HepG2 (cell line): ENCODE data around the gene TMIGD2. TPM values are rescaled to one million over a fixed set of nuclear protein-coding genes. Genes with fewer than 3 reads are reported as not detected.

ENCODE experiments used
- ATF6 ChIP-seq: sonication (generic); formaldehyde crosslinking; conservative IDR thresholded peaks from 2 replicates; pipeline ENCODE4 v1.4.0; 2020; ENCODE audit warnings: missing genetic modification reagents
- BHLHE40 ChIP-seq: IDR thresholded peaks from 2 replicates; pipeline ENCODE4 v1.6.1; 2011; ENCODE audit warnings: low read length, improper control_type of control experiment
- CREBL2 ChIP-seq: sonication (generic); formaldehyde crosslinking; IDR thresholded peaks from 2 replicates; pipeline ENCODE4 v1.8.1; 2023; ENCODE audit warnings: missing genetic modification reagents, mild to moderate bottlenecking, borderline replicate concordance
- GRHL1 ChIP-seq: sonication (generic); formaldehyde crosslinking; conservative IDR thresholded peaks from 2 replicates; pipeline ENCODE4 v1.8.0; 2022; ENCODE audit warnings: missing genetic modification reagents
- KDM5B ChIP-seq: sonication (generic); formaldehyde crosslinking; IDR thresholded peaks from 2 replicates; pipeline ENCODE4 v1.4.0; 2020; ENCODE audit warnings: missing genetic modification reagents, mild to moderate bottlenecking, borderline replicate concordance
- MXD3 ChIP-seq: IDR thresholded peaks from 2 replicates; pipeline ENCODE4 v1.6.1; 2016; ENCODE audit warnings: mild to moderate bottlenecking, missing biosample characterization, missing genetic modification reagents
- MZF1 ChIP-seq: sonication (generic); formaldehyde crosslinking; IDR thresholded peaks from 2 replicates; pipeline ENCODE4 v1.8.1; 2023; ENCODE audit warnings: mild to moderate bottlenecking, missing genetic modification reagents, borderline replicate concordance
- POGZ ChIP-seq: sonication (generic); formaldehyde crosslinking; IDR thresholded peaks from 2 replicates; pipeline ENCODE4 v1.4.0; 2020; ENCODE audit warnings: mild to moderate bottlenecking, missing genetic modification reagents
- SIX4 ChIP-seq: sonication (generic); formaldehyde crosslinking; IDR thresholded peaks from 2 replicates; pipeline ENCODE4 v1.4.0; 2020; ENCODE audit warnings: missing genetic modification reagents
- SMARCC2 ChIP-seq: fragments of 450-650 bp; IDR thresholded peaks from 2 replicates; pipeline ENCODE4 v1.6.1; 2017; ENCODE audit warnings: antibody characterized with exemption, mild to moderate bottlenecking
- SPEN ChIP-seq: sonication (generic); formaldehyde crosslinking; IDR thresholded peaks from 2 replicates; pipeline ENCODE4 v1.5.1; 2020; ENCODE audit warnings: low read depth, mild to moderate bottlenecking, missing genetic modification reagents
- ZBTB7B ChIP-seq: sonication (generic); formaldehyde crosslinking; IDR thresholded peaks from 2 replicates; pipeline ENCODE4 v1.4.0; 2020; ENCODE audit warnings: missing genetic modification reagents
- ZNF598 ChIP-seq: sonication (generic); formaldehyde crosslinking; IDR thresholded peaks from 2 replicates; pipeline ENCODE4 v1.5.1; 2020; ENCODE audit warnings: mild to moderate bottlenecking, missing genetic modification reagents, borderline replicate concordance
- polyA plus RNA-seq, 8 experiments: library from polyadenylated mRNA; depleted of rRNA in 3 of 8; stranded (reverse) in 7 of 8; unstranded in 1 of 8; fragments of >200 nt; fragmentation: Illumina TruSeq in 4 of 8; extraction: Trizol in 4 of 8; gene quantifications; 2 replicates each; pipeline versions ENCODE4 v1.2.1 to v1.2.3, GENCODE V29; 2011 to 2016; ENCODE audit warnings: low read depth in 4 of 8, missing spikeins in 1 of 8, mixed read lengths in 1 of 8; ENCODE audit not compliant: insufficient read depth in 1 of 8
- total RNA-seq, 5 experiments: library from RNA; depleted of rRNA; stranded (reverse); fragments of >200 nt; fragmentation: Illumina TruSeq; extraction: Trizol; gene quantifications; 2 replicates each; pipeline ENCODE4 v1.2.3, GENCODE V29; 2016; ENCODE audit warnings: low read depth in 1 of 5
- TF ChIP-seq, protein P1 (sequence below): IDR thresholded peaks from 2 replicates; pipeline ENCODE4 v1.6.1; 2016; ENCODE audit warnings: low read depth, missing genetic modification reagents, missing compliant biosample characterization
- TF ChIP-seq, protein P2 (sequence below), 2 experiments: fragments of 450-650 bp in 1 of 2; sonication (generic) in 1 of 2; formaldehyde crosslinking; IDR thresholded peaks; 2 replicates each; pipeline versions ENCODE4 v1.5.0 to v1.8.0; 2020 to 2022; ENCODE audit warnings: mild to moderate bottlenecking in 1 of 2, missing genetic modification reagents in 1 of 2
- TF ChIP-seq, protein P3 (sequence below): IDR thresholded peaks from 2 replicates; pipeline ENCODE4 v1.6.1; 2012; ENCODE audit warnings: inconsistent platforms

TMIGD2 gene
- total and polyA plus RNA-seq, 2 of the 13 experiments (the other 11 are each of a cell fraction or from before 2014, with no cell fraction given) = 0.11 to 1.0 TPM

DNA sequence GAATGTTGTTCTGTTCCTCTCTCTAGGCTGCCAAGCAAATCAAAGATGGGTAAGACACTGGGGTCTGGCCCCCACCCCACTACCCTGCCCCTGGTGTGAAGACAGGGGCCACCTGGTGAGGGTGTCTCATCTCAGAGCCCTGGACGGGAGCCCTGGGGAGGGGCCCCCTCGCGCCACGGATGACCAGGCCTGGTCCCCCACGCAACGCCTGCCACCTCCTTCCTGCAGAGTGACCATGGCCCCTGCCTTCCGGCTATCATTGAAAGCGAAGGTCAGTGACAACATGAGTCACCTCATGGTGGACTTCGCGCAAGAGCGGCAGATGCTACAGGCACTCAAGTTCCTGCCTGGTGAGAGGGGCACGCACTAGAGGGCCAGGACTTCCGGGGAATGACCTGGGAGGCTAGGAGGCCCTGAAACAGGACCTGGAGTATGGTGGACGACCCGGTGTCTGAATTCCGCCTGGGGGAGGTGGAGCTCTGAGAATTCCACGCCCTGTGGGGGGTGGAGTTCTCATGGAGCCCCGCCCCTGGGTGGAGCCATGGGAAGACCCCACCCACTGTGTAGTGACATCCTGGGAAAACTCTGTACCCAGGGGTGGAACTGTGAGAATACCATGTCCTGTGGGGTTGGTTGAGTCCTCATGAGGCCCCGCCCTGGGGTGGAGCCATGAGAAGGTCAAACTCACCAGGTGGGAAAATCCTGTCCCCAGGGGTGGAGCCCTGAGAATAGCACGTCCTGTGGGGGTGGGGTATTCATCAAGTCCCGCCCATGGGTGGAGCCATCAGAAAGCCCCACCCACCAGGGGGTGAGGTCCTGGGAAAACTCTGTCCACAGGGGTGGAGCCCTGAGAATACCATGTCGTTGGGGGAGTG lies 8.3 kb upstream of the TMIGD2 start (continued):
- TF ChIP-seq, protein P1, sequence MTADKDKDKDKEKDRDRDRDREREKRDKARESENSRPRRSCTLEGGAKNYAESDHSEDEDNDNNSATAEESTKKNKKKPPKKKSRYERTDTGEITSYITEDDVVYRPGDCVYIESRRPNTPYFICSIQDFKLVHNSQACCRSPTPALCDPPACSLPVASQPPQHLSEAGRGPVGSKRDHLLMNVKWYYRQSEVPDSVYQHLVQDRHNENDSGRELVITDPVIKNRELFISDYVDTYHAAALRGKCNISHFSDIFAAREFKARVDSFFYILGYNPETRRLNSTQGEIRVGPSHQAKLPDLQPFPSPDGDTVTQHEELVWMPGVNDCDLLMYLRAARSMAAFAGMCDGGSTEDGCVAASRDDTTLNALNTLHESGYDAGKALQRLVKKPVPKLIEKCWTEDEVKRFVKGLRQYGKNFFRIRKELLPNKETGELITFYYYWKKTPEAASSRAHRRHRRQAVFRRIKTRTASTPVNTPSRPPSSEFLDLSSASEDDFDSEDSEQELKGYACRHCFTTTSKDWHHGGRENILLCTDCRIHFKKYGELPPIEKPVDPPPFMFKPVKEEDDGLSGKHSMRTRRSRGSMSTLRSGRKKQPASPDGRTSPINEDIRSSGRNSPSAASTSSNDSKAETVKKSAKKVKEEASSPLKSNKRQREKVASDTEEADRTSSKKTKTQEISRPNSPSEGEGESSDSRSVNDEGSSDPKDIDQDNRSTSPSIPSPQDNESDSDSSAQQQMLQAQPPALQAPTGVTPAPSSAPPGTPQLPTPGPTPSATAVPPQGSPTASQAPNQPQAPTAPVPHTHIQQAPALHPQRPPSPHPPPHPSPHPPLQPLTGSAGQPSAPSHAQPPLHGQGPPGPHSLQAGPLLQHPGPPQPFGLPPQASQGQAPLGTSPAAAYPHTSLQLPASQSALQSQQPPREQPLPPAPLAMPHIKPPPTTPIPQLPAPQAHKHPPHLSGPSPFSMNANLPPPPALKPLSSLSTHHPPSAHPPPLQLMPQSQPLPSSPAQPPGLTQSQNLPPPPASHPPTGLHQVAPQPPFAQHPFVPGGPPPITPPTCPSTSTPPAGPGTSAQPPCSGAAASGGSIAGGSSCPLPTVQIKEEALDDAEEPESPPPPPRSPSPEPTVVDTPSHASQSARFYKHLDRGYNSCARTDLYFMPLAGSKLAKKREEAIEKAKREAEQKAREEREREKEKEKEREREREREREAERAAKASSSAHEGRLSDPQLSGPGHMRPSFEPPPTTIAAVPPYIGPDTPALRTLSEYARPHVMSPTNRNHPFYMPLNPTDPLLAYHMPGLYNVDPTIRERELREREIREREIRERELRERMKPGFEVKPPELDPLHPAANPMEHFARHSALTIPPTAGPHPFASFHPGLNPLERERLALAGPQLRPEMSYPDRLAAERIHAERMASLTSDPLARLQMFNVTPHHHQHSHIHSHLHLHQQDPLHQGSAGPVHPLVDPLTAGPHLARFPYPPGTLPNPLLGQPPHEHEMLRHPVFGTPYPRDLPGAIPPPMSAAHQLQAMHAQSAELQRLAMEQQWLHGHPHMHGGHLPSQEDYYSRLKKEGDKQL (CRISPR knock-in tag) = peak; percentile 39; the same call in 1 of the 2 replicates
- TF ChIP-seq KDM5B = peak; percentile 85; the same call in 1 of the 2 replicates
- no peak for TF ChIP-seq ATF6 (CRISPR knock-in tag)
- peak; percentile 96 for TF ChIP-seq SPEN (CRISPR knock-in tag)
- TF ChIP-seq, protein P2, sequence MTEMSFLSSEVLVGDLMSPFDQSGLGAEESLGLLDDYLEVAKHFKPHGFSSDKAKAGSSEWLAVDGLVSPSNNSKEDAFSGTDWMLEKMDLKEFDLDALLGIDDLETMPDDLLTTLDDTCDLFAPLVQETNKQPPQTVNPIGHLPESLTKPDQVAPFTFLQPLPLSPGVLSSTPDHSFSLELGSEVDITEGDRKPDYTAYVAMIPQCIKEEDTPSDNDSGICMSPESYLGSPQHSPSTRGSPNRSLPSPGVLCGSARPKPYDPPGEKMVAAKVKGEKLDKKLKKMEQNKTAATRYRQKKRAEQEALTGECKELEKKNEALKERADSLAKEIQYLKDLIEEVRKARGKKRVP (CRISPR knock-in tag; IDR thresholded peaks at IDR 0.05) = peak in 1 of 2 experiments; percentile 78; a peak in 2 of 4 replicates
- 0 out of 2 replicates have a peak, but pooled peaks have one; percentile 49 for TF ChIP-seq CREBL2 (CRISPR knock-in tag)
- TF ChIP-seq MXD3 (CRISPR knock-in tag) = peak; percentile 74
- TF ChIP-seq MZF1 (CRISPR knock-in tag) = no peak
- peak; percentile 76 for TF ChIP-seq SIX4 (CRISPR knock-in tag)
- no peak for TF ChIP-seq SMARCC2
- TF ChIP-seq GRHL1 (CRISPR knock-in tag) = no peak
- TF ChIP-seq, protein P3, sequence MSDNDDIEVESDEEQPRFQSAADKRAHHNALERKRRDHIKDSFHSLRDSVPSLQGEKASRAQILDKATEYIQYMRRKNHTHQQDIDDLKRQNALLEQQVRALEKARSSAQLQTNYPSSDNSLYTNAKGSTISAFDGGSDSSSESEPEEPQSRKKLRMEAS = peak; percentile 98
- peak; percentile 63; the same call in 1 of the 2 replicates for TF ChIP-seq POGZ (CRISPR knock-in tag)
- TF ChIP-seq BHLHE40 = peak; percentile 66; the same call in 1 of the 2 replicates
- TF ChIP-seq ZNF598 (CRISPR knock-in tag) = no peak
- TF ChIP-seq ZBTB7B (CRISPR knock-in tag) = 0 out of 2 replicates have a peak, but pooled peaks have one; percentile 40
